Activated gamma-delta T cell treated with Interleukin-2 at 50 U/mL for 16 hours (primary cell): ENCODE data around the gene ZNF334.

Source experiments
- DNase-seq: peaks from one replicate; pipeline ENCODE4 v3.0.0-alpha.2; 2020

Gene ZNF334

GRCh38 chr20:46483879-46484278, 29.5 kb downstream of the ZNF334 start:
- DNase-seq: no peak

- DNase-seq: no peak
Measured at GRCh38 chr20:46482864-46483263, 30.5 kb downstream of the ZNF334 start.

- DNase-seq: no peak
Measured at GRCh38 chr20:46477640-46478039, 35.7 kb downstream of the ZNF334 start.

GRCh38 chr20:46477225-46477624, 36.1 kb downstream of the ZNF334 start:
- DNase-seq: no peak

- no peak for DNase-seq
Measured at GRCh38 chr20:46468508-46468907, 44.9 kb downstream of the ZNF334 start.

- no peak for DNase-seq
Measured at GRCh38 chr20:46464451-46464850, 48.9 kb downstream of the ZNF334 start.

GRCh38 chr20:46463852-46464251, 49.5 kb downstream of the ZNF334 start:
- no peak for DNase-seq

GRCh38 chr20:46461808-46462207, 51.6 kb downstream of the ZNF334 start:
- DNase-seq: no peak

GRCh38 chr20:46458866-46459750, 54.3 kb downstream of the ZNF334 start:
- DNase-seq: no peak

GRCh38 chr20:46456255-46457028, 56.9 kb downstream of the ZNF334 start:
- no peak for DNase-seq

- DNase-seq: no peak
Measured at GRCh38 chr20:46455729-46456128, 57.6 kb downstream of the ZNF334 start.
